Liver (tissue), 9 donors: Measurements from ENCODE around the gene NUTF2. TPM values are rescaled to one million over a fixed set of nuclear protein-coding genes. Genes with fewer than 3 reads are reported as not detected.

ENCODE experiments used
- DNase-seq: peaks from one replicate; pipeline ENCODE4 v3.0.0-alpha.2; 2017; ENCODE audit warnings: low spot score
- H3K27ac ChIP-seq, 2 donors: one replicate each; pipeline ENCODE4 v1.7.0; 2013; ENCODE audit warnings: inconsistent platforms in 2 of 2, low read length in 2 of 2, control low read depth in 1 of 2, low read depth in 1 of 2, mild to moderate bottlenecking in 1 of 2
- H3K27me3 ChIP-seq, 4 donors: one replicate each; pipeline versions ENCODE4 v1.6.1 to v1.7.0; 2013; ENCODE audit warnings: low read length in 3 of 4, inconsistent platforms in 1 of 4, mild to moderate bottlenecking in 1 of 4, moderate library complexity in 1 of 4; ENCODE audit not compliant: control insufficient read depth in 4 of 4, insufficient read depth in 4 of 4
- H3K36me3 ChIP-seq, 4 donors: one replicate each; pipeline versions ENCODE4 v1.6.1 to v1.7.0; 2013; ENCODE audit warnings: low read length in 3 of 4, mild to moderate bottlenecking in 3 of 4, low read depth in 1 of 4, moderate library complexity in 1 of 4; ENCODE audit not compliant: control insufficient read depth in 4 of 4, insufficient read depth in 3 of 4
- H3K4me1 ChIP-seq, 4 donors: one replicate each; pipeline versions ENCODE4 v1.6.1 to v1.7.0; 2013; ENCODE audit warnings: low read length in 3 of 4, mild to moderate bottlenecking in 3 of 4, moderate library complexity in 1 of 4; ENCODE audit not compliant: control insufficient read depth in 4 of 4, insufficient read depth in 4 of 4
- H3K4me3 ChIP-seq, 3 donors: one replicate each; pipeline versions ENCODE4 v1.6.1 to v1.7.0; 2013; ENCODE audit warnings: low read length in 3 of 3, control low read depth in 1 of 3, low read depth in 1 of 3, mild to moderate bottlenecking in 1 of 3
- H3K9ac ChIP-seq, 2 donors: one replicate each; pipeline ENCODE4 v1.7.0; 2013; ENCODE audit warnings: low read length in 2 of 2, mild to moderate bottlenecking in 2 of 2, moderate library complexity in 2 of 2, control low read depth in 1 of 2, low read depth in 1 of 2
- H3K9me3 ChIP-seq, 4 donors: one replicate each; pipeline versions ENCODE4 v1.6.1 to v1.7.0; 2013; ENCODE audit warnings: low read length in 3 of 4; ENCODE audit not compliant: control insufficient read depth in 4 of 4
- ATF3 ChIP-seq: IDR thresholded peaks from 2 replicates; pipeline ENCODE4 v1.6.1; 2016; ENCODE audit warnings: antibody characterized with exemption
- CTCF ChIP-seq: fragments of 150-350 bp; IDR thresholded peaks from 2 replicates; pipeline ENCODE4 v1.5.1; 2017; ENCODE audit warnings: improper control_type of control experiment, low read depth, low read length; ENCODE audit not compliant: missing input control
- EGR1 ChIP-seq, 2 donors: IDR thresholded peaks; 2 replicates each; pipeline ENCODE4 v1.6.1; 2016 to 2018; ENCODE audit warnings: antibody characterized with exemption in 2 of 2, low read depth in 2 of 2
- FOXA1 ChIP-seq: IDR thresholded peaks from 2 replicates; pipeline ENCODE4 v1.6.1; 2016; ENCODE audit warnings: antibody characterized with exemption
- FOXA2 ChIP-seq: IDR thresholded peaks from 2 replicates; pipeline ENCODE4 v1.6.1; 2016; ENCODE audit warnings: antibody characterized with exemption
- GABPA ChIP-seq, 2 donors: IDR thresholded peaks in 1 of 2; conservative IDR thresholded peaks in 1 of 2; 2 replicates each; pipeline ENCODE4 v1.6.1; 2016; ENCODE audit warnings: antibody characterized with exemption in 2 of 2, mild to moderate bottlenecking in 1 of 2, moderate library complexity in 1 of 2
- HNF4A ChIP-seq, 2 donors: conservative IDR thresholded peaks; 2 replicates each; pipeline ENCODE4 v1.6.1; 2016; ENCODE audit warnings: antibody characterized with exemption in 2 of 2, mild to moderate bottlenecking in 2 of 2
- HNF4G ChIP-seq: IDR thresholded peaks from 2 replicates; pipeline ENCODE4 v1.6.1; 2016; ENCODE audit warnings: antibody characterized with exemption
- JUND ChIP-seq, 2 donors: IDR thresholded peaks; 2 replicates each; pipeline ENCODE4 v1.6.1; 2016; ENCODE audit warnings: antibody characterized with exemption in 2 of 2
- MAX ChIP-seq: IDR thresholded peaks from 2 replicates; pipeline ENCODE4 v1.6.1; 2016; ENCODE audit warnings: antibody characterized with exemption
- NR2F2 ChIP-seq: IDR thresholded peaks from 2 replicates; pipeline ENCODE4 v1.6.1; 2016; ENCODE audit warnings: antibody characterized with exemption
- RAD21 ChIP-seq, 2 donors: IDR thresholded peaks; 2 replicates each; pipeline ENCODE4 v1.6.1; 2016; ENCODE audit warnings: antibody characterized with exemption in 2 of 2, mild to moderate bottlenecking in 2 of 2
- REST ChIP-seq: IDR thresholded peaks from 2 replicates; pipeline ENCODE4 v1.6.1; 2016; ENCODE audit warnings: antibody characterized with exemption, mild to moderate bottlenecking
- RXRA ChIP-seq, 2 donors: IDR thresholded peaks; 2 replicates each; pipeline ENCODE4 v1.6.1; 2017 to 2018; ENCODE audit warnings: antibody characterized with exemption in 2 of 2, mild to moderate bottlenecking in 1 of 2
- SP1 ChIP-seq: IDR thresholded peaks from 2 replicates; pipeline ENCODE4 v1.6.1; 2018; ENCODE audit warnings: antibody characterized with exemption, mild to moderate bottlenecking
- TAF1 ChIP-seq: conservative IDR thresholded peaks from 2 replicates; pipeline ENCODE4 v1.6.1; 2016; ENCODE audit warnings: antibody characterized with exemption, mild to moderate bottlenecking
- YY1 ChIP-seq: IDR thresholded peaks from 2 replicates; pipeline ENCODE4 v1.6.1; 2016; ENCODE audit warnings: antibody characterized with exemption, mild to moderate bottlenecking
- ZBTB33 ChIP-seq: IDR thresholded peaks from 2 replicates; pipeline ENCODE4 v1.6.1; 2016; ENCODE audit warnings: antibody characterized with exemption
- WGBS: extraction: QIAGEN DNeasy Blood & Tissue Kit; methylation state at CpG from one replicate; pipeline ENCODE4 v1.1.7; 2013; 5-methylcytosine and 5-hydroxymethylcytosine counted together
- polyA plus RNA-seq, 2 donors: library from polyadenylated mRNA; stranded (reverse) in 1 of 2; unstranded in 1 of 2; fragments of 200-250 nt in 1 of 2; fragments of >200 nt in 1 of 2; fragmentation: Nextera tagmentation in 1 of 2; extraction: Ambion mirVana in 1 of 2; gene quantifications; one replicate each; pipeline versions ENCODE4 v1.2.1 to v1.2.3, GENCODE V29; 2013 to 2015
- total RNA-seq, 2 donors: library from RNA; depleted of rRNA; stranded (reverse); fragments of >200 nt; gene quantifications; one replicate each; pipeline ENCODE4 v1.2.3, GENCODE V29; 2014
- donor health status: healthy.
- donor health status: healthy.
- donor health status: healthy.
- donor health status: healthy.
- donor health status: healthy.

NUTF2 gene
- total and polyA plus RNA-seq, 4 donors = 27.4 to 69.5 (median 54.8) TPM

GRCh38 chr16:67841816-67842508 is 4.8 kb upstream of the NUTF2 start, which contains the start of gene THAP11:
Gene THAP11, plus strand, starts transcription at chr16:67842320. Its CDS starts 235 bp downstream, at chr16:67842555.
- H3K4me3 ChIP-seq = peak within 1 kb of the TSS; percentile 60 to 89 (median 78)
- under 1% methylated on average over 83 of the region's 83 CpGs for WGBS
- peak within 1 kb of the TSS; percentile 67 to 92 for H3K9ac ChIP-seq
- peaks cover 7 to 41% (median 32%) of the 10 kb centered on the region in 4 donors for H3K4me1 ChIP-seq
- no peaks in the 10 kb centered on the region for H3K36me3 ChIP-seq
- peak within 1 kb of the TSS; percentile 97 to 99 for H3K27ac ChIP-seq
- peak; percentile 96 for DNase-seq
- H3K9me3 ChIP-seq = no peaks in the 10 kb centered on the region
- no peaks in the 10 kb centered on the region for H3K27me3 ChIP-seq
- TF ChIP-seq YY1 = peak; percentile 24
- no peak for TF ChIP-seq JUND (IDR thresholded peaks at IDR 0.05)
- TF ChIP-seq EGR1 (IDR thresholded peaks at IDR 0.05; ENCODE audit: low read depth in 2 of 2) = no peak
- no peak for TF ChIP-seq FOXA2
- TF ChIP-seq SP1 = peak; percentile 48
- peak; percentile 9 for TF ChIP-seq MAX
- TF ChIP-seq HNF4A (conservative IDR thresholded peaks at IDR 0.05) = peak in 1 of 2 donors; percentile 8
- no peak for TF ChIP-seq FOXA1
- TF ChIP-seq RAD21 (IDR thresholded peaks at IDR 0.05) = peak; percentile 67 to 77
- TF ChIP-seq CTCF = peak; percentile 90
- peak; percentile 32 for TF ChIP-seq ZBTB33
- no peak for TF ChIP-seq ATF3
- TF ChIP-seq TAF1 = no peak
- peak; percentile 37 to 84 for TF ChIP-seq GABPA (IDR thresholded peaks at IDR 0.05 in 1 of 2, conservative IDR thresholded peaks at IDR 0.05 in 1 of 2)
- TF ChIP-seq NR2F2 = no peak
- no peak for TF ChIP-seq HNF4G
- no peak for TF ChIP-seq RXRA (IDR thresholded peaks at IDR 0.05)
- TF ChIP-seq REST = no peak
